HepG2 (cell line): ENCODE data around the gene NARS2. TPM values are rescaled to one million over a fixed set of nuclear protein-coding genes. Genes with fewer than 3 reads are reported as not detected.
A peak's percentile ranks its signal among the peaks of the same experiment; 100 is the strongest.

Experiments
- CREB1 ChIP-seq, 2 experiments: fragments of 450-650 bp in 1 of 2; IDR thresholded peaks; 2 replicates each; pipeline ENCODE4 v1.6.1; 2016 to 2017; ENCODE audit warnings: control low read depth in 1 of 2, mild to moderate bottlenecking in 1 of 2, missing compliant biosample characterization in 1 of 2, missing genetic modification characterization in 1 of 2
- HDAC6 ChIP-seq: fragments of 200-600 bp; sonication (generic); IDR thresholded peaks from 2 replicates; pipeline ENCODE4 v1.7.0; 2017; ENCODE audit warnings: mild to moderate bottlenecking, antibody characterized with exemption, low read length, low read depth
- MAZ ChIP-seq, 2 experiments: sonication (generic) in 1 of 2; formaldehyde crosslinking in 1 of 2; IDR thresholded peaks; 2 replicates each; pipeline versions ENCODE4 v1.5.0 to v1.6.1; 2012 to 2020; ENCODE audit warnings: low read depth in 2 of 2, mild to moderate bottlenecking in 2 of 2, borderline replicate concordance in 1 of 2, improper control_type of control experiment in 1 of 2, low read length in 1 of 2, missing genetic modification reagents in 1 of 2, moderate library complexity in 1 of 2
- MTF1 ChIP-seq: sonication (generic); formaldehyde crosslinking; IDR thresholded peaks from 2 replicates; pipeline ENCODE4 v1.5.0; 2020; ENCODE audit warnings: missing genetic modification reagents
- MYNN ChIP-seq: sonication (generic); formaldehyde crosslinking; IDR thresholded peaks from 2 replicates; pipeline ENCODE4 v1.4.0; 2020; ENCODE audit warnings: mild to moderate bottlenecking, low read depth, missing genetic modification reagents
- PCBP2 ChIP-seq: fragments of 200-400 bp; formaldehyde crosslinking; optimal IDR thresholded peaks from 2 replicates; pipeline ENCODE3; 2018; ENCODE audit warnings: low read length, low read depth; ENCODE audit not compliant: poor library complexity, severe bottlenecking
- SOX13 ChIP-seq, 3 experiments: fragments of 450-650 bp in 1 of 3; sonication (generic) in 1 of 3; formaldehyde crosslinking in 1 of 3; IDR thresholded peaks in 2 of 3; conservative IDR thresholded peaks in 1 of 3; 2 replicates each; pipeline versions ENCODE4 v1.5.0 to v1.6.1; 2016 to 2020; ENCODE audit warnings: antibody characterized with exemption in 1 of 3, mild to moderate bottlenecking in 1 of 3, missing compliant biosample characterization in 1 of 3, missing genetic modification reagents in 1 of 3, moderate library complexity in 1 of 3
- SP4 ChIP-seq: sonication (generic); formaldehyde crosslinking; IDR thresholded peaks from 2 replicates; pipeline ENCODE4 v1.8.1; 2023; ENCODE audit warnings: mild to moderate bottlenecking, missing genetic modification reagents
- U2AF1 ChIP-seq: fragments of 200-400 bp; formaldehyde crosslinking; optimal IDR thresholded peaks from 2 replicates; pipeline ENCODE3; 2017; ENCODE audit warnings: mild to moderate bottlenecking, low read depth, low read length
- ZNF136 ChIP-seq: sonication (generic); formaldehyde crosslinking; IDR thresholded peaks from 2 replicates; pipeline ENCODE4 v1.8.1; 2022; ENCODE audit warnings: low read depth, mild to moderate bottlenecking, moderate library complexity, missing genetic modification reagents
- ZNF816 ChIP-seq: sonication (generic); formaldehyde crosslinking; IDR thresholded peaks from 2 replicates; pipeline ENCODE4 v1.8.0; 2022; ENCODE audit warnings: missing genetic modification reagents, mild to moderate bottlenecking, borderline replicate concordance
- ZZZ3 ChIP-seq: sonication (generic); formaldehyde crosslinking; IDR thresholded peaks from 2 replicates; pipeline ENCODE4 v1.4.0; 2020; ENCODE audit warnings: missing genetic modification reagents, mild to moderate bottlenecking, borderline replicate concordance
- polyA plus RNA-seq, 8 experiments: library from polyadenylated mRNA; depleted of rRNA in 3 of 8; stranded (reverse) in 7 of 8; unstranded in 1 of 8; fragments of >200 nt; fragmentation: Illumina TruSeq in 4 of 8; extraction: Trizol in 4 of 8; gene quantifications; 2 replicates each; pipeline versions ENCODE4 v1.2.1 to v1.2.3, GENCODE V29; 2011 to 2016; ENCODE audit warnings: low read depth in 4 of 8, missing spikeins in 1 of 8, mixed read lengths in 1 of 8; ENCODE audit not compliant: insufficient read depth in 1 of 8
- total RNA-seq, 5 experiments: library from RNA; depleted of rRNA; stranded (reverse); fragments of >200 nt; fragmentation: Illumina TruSeq; extraction: Trizol; gene quantifications; 2 replicates each; pipeline ENCODE4 v1.2.3, GENCODE V29; 2016; ENCODE audit warnings: low read depth in 1 of 5
- TF ChIP-seq, protein P1 (sequence below): sonication (generic); formaldehyde crosslinking; IDR thresholded peaks from 2 replicates; pipeline ENCODE4 v1.4.0; 2020; ENCODE audit warnings: missing genetic modification reagents, borderline replicate concordance
- TF ChIP-seq, protein P2 (sequence below): sonication (generic); formaldehyde crosslinking; IDR thresholded peaks from 2 replicates; pipeline ENCODE4 v1.4.0; 2020; ENCODE audit warnings: low read depth, mild to moderate bottlenecking, missing genetic modification reagents
- TF ChIP-seq, protein P3 (sequence below): sonication (generic); formaldehyde crosslinking; IDR thresholded peaks from 2 replicates; pipeline ENCODE4 v1.8.0; 2022; ENCODE audit warnings: mild to moderate bottlenecking, missing genetic modification reagents, moderate library complexity

The NARS2 gene
- total and polyA plus RNA-seq, 2 of the 13 experiments (the other 11 are each of a cell fraction or from before 2014, with no cell fraction given), result 45.9 to 65.0 TPM

DNA sequence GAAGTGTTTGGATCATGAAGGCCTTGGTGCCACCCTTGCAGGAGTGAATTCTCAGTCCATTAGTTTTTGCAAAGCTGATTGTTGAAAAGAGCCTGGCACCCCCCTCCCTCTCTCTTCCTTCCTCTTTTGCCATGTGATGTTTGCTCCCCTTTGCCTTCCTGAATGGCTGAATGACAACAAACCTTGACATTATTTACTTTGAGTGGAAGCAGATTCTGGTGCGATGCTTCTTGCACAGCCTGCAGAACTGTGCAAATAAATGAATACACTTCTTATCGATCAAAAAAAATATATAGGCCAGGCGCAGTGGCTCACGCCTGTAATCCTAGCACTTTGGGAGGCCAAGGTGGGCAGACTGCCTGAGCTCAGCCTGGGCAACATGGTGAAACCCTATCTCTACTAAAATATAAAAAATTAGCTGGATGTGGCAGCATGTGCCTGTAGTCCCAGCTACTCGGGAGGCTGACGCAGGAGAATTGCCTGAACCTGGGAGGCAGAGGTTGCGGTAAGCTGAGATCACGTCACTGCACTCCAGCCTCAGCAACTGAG, 2.0 kb upstream of the NARS2 start (continued):
- TF ChIP-seq CREB1 (IDR thresholded peaks at IDR 0.05), result no peak
- TF ChIP-seq CREB1 (CRISPR knock-in tag; IDR thresholded peaks at IDR 0.05), result peak; percentile 25; the same call in 1 of the 2 replicates
- TF ChIP-seq ZNF816 (CRISPR knock-in tag), result no peak
- no peak for TF ChIP-seq SP4 (CRISPR knock-in tag)
- TF ChIP-seq, protein P1, sequence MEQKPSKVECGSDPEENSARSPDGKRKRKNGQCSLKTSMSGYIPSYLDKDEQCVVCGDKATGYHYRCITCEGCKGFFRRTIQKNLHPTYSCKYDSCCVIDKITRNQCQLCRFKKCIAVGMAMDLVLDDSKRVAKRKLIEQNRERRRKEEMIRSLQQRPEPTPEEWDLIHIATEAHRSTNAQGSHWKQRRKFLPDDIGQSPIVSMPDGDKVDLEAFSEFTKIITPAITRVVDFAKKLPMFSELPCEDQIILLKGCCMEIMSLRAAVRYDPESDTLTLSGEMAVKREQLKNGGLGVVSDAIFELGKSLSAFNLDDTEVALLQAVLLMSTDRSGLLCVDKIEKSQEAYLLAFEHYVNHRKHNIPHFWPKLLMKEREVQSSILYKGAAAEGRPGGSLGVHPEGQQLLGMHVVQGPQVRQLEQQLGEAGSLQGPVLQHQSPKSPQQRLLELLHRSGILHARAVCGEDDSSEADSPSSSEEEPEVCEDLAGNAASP (CRISPR knock-in tag), result peak; percentile 61
- TF ChIP-seq HDAC6, result no peak
- TF ChIP-seq, protein P2, sequence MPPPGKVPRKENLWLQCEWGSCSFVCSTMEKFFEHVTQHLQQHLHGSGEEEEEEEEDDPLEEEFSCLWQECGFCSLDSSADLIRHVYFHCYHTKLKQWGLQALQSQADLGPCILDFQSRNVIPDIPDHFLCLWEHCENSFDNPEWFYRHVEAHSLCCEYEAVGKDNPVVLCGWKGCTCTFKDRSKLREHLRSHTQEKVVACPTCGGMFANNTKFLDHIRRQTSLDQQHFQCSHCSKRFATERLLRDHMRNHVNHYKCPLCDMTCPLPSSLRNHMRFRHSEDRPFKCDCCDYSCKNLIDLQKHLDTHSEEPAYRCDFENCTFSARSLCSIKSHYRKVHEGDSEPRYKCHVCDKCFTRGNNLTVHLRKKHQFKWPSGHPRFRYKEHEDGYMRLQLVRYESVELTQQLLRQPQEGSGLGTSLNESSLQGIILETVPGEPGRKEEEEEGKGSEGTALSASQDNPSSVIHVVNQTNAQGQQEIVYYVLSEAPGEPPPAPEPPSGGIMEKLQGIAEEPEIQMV (CRISPR knock-in tag), result no peak
- TF ChIP-seq U2AF1, result no peak
- no peak for TF ChIP-seq MTF1 (CRISPR knock-in tag)
- no peak for TF ChIP-seq PCBP2
- no peak for TF ChIP-seq ZNF136 (CRISPR knock-in tag)
- TF ChIP-seq ZZZ3, result no peak
- 0 out of 2 replicates have a peak, but pooled peaks have one; percentile 10 for TF ChIP-seq SOX13 (IDR thresholded peaks at IDR 0.05)
- peak in 1 of 2 experiments; percentile 87; a peak in 2 of 4 replicates for TF ChIP-seq SOX13 (CRISPR knock-in tag; conservative IDR thresholded peaks at IDR 0.05 in 1 of 2, IDR thresholded peaks at IDR 0.05 in 1 of 2)
- TF ChIP-seq, protein P3, sequence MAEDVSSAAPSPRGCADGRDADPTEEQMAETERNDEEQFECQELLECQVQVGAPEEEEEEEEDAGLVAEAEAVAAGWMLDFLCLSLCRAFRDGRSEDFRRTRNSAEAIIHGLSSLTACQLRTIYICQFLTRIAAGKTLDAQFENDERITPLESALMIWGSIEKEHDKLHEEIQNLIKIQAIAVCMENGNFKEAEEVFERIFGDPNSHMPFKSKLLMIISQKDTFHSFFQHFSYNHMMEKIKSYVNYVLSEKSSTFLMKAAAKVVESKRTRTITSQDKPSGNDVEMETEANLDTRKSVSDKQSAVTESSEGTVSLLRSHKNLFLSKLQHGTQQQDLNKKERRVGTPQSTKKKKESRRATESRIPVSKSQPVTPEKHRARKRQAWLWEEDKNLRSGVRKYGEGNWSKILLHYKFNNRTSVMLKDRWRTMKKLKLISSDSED, result no peak
- no peak for TF ChIP-seq MAZ (IDR thresholded peaks at IDR 0.05; ENCODE audit: borderline replicate concordance, low read depth, low read length)
- no peak for TF ChIP-seq MAZ (CRISPR knock-in tag; IDR thresholded peaks at IDR 0.05; ENCODE audit: low read depth)
- TF ChIP-seq MYNN (CRISPR knock-in tag), result no peak
